Spleen (tissue), 7 donors: ENCODE data around the gene DMC1.

Experiments used
- CTCF ChIP-seq, 11 experiments: fragments of 200-600 bp in 7 of 11; fragments of 450-650 bp in 4 of 11; sonication (generic) in 4 of 11; IDR thresholded peaks in 8 of 11; conservative IDR thresholded peaks in 3 of 11; 1 replicate in 7 of 11; 2 replicates in 4 of 11; pipeline versions ENCODE4 v1.4.0 to v1.8.0; 2016 to 2021; ENCODE audit warnings: antibody characterized with exemption in 11 of 11, inconsistent platforms in 4 of 11, mild to moderate bottlenecking in 1 of 11
- POLR2A ChIP-seq, 3 donors: fragments of 450-650 bp; IDR thresholded peaks; one replicate each; pipeline ENCODE4 v1.5.1; 2017; ENCODE audit warnings: antibody characterized with exemption in 3 of 3, mild to moderate bottlenecking in 1 of 3
- donor health status: DM: no; HTN: no; CAD: no; lungs with moderate emphysema.
- donor health status: DM: no; HTN: no; CAD: no.
- donor health status: DM: no; HTN: no; CAD: no.

GRCh38 chr22:38570779-38571364 lies 889 bp upstream of the DMC1 start:
- TF ChIP-seq CTCF (IDR thresholded peaks at IDR 0.05 in 8 of 11, conservative IDR thresholded peaks at IDR 0.05 in 3 of 11): no peak
- TF ChIP-seq POLR2A (IDR thresholded peaks at IDR 0.05): no peak
